GM19193 (cell line): ENCODE results near the gene LRRC38.

Experiments used
- POLR2A ChIP-seq: IDR thresholded peaks from 4 replicates; pipeline ENCODE4 v1.6.1; 2011; ENCODE audit not compliant: insufficient read depth, insufficient read length; ENCODE audit errors: extremely low read depth

The LRRC38 gene

GRCh38 chr1:13443335-13443979, 70.3 kb downstream of the LRRC38 start:
- no peak for TF ChIP-seq POLR2A

- no peak for TF ChIP-seq POLR2A
These were observed 78.3 kb downstream of the LRRC38 start for GRCh38 chr1:13435458-13435857.

DNA sequence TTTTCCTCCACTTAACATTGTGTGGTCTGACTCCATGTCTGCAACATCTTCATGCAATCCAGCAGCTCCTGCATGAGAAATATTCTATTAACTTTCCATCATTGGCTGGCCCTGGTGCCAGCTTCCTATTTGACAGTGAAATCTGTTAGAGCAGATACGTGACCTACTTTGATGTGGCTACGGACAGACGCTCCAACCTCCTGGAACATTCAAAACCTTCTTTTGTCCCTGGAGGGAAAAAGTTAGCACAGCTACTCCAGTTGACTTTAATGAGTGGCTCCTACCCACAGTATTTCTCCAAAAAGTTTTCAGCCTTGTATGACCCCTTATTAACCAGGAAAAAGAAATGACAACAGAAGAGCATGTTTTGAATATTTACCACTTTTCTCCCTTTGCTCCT, 81.6 kb downstream of the LRRC38 start:
- no peak for TF ChIP-seq POLR2A

- TF ChIP-seq POLR2A = no peak
These were observed 83.3 kb downstream of the LRRC38 start for GRCh38 chr1:13430495-13430894.
